Panc1 (cell line): ENCODE data around the gene XKR3. TPM values are rescaled to one million over a fixed set of nuclear protein-coding genes. Genes with fewer than 3 reads are reported as not detected.

Source experiments
- ATAC-seq: fragments of 200-7000 bp; cut with Tn5 transposase; 2 replicates; pipeline ENCODE4 v1.9.1; 2020; ENCODE audit warnings: mild to moderate bottlenecking, moderate library complexity
- BruUV-seq: library from RNA; stranded (reverse); fragments of 400-500 nt; replicated peaks from 2 replicates; lab custom pipeline; 2021; lab: Mats Ljungman, UMichigan
- CTCF ChIA-PET: fragments of 300-600 bp; sonication (Branson Sonifier 250); formaldehyde crosslinking; loops from one replicate; lab custom pipeline; 2022; ENCODE audit warnings: antibody characterized with exemption; lab: Charles Lee
- POLR2A ChIA-PET: fragments of 300-600 bp; sonication (Branson Sonifier 250); formaldehyde crosslinking; loops from one replicate; lab custom pipeline; 2022; ENCODE audit warnings: antibody characterized with exemption; lab: Charles Lee
- DNase-seq: peaks from one replicate; pipeline ENCODE4 v3.0.0-alpha.2; 2010; ENCODE audit warnings: low read depth, low spot score
- H3K27ac ChIP-seq: 2 replicates; pipeline ENCODE4 v1.5.1; 2011; ENCODE audit warnings: mild to moderate bottlenecking, low read length, inconsistent platforms
- H3K27me3 ChIP-seq: fragments of 200-500 bp; sonication (Bioruptor generic); 2 replicates; pipeline ENCODE4 v1.6.0; 2014; ENCODE audit warnings: low read length, inconsistent platforms; ENCODE audit not compliant: control insufficient read depth, insufficient read depth
- H3K36me3 ChIP-seq: fragments of 200-500 bp; sonication (Bioruptor generic); 2 replicates; pipeline ENCODE4 v1.5.1; 2014; ENCODE audit warnings: inconsistent platforms, mild to moderate bottlenecking, low read length, moderate library complexity; ENCODE audit not compliant: control insufficient read depth, insufficient read depth
- H3K4me1 ChIP-seq: 2 replicates; pipeline ENCODE4 v1.5.1; 2011; ENCODE audit warnings: inconsistent platforms, mild to moderate bottlenecking, low read length, moderate library complexity; ENCODE audit not compliant: control insufficient read depth, insufficient read depth
- H3K4me3 ChIP-seq, 2 experiments: 2 replicates each; pipeline ENCODE4 v1.5.1; 2011 to 2012; ENCODE audit warnings: low read depth in 2 of 2, low read length in 2 of 2, mild to moderate bottlenecking in 2 of 2, inconsistent platforms in 1 of 2, moderate library complexity in 1 of 2
- H3K9me3 ChIP-seq: fragments of 200-500 bp; sonication (Bioruptor generic); 2 replicates; pipeline ENCODE4 v1.5.1; 2014; ENCODE audit warnings: low read depth, mild to moderate bottlenecking, inconsistent platforms, low read length, moderate library complexity; ENCODE audit not compliant: control insufficient read depth, insufficient read depth
- CTCF ChIP-seq: fragments of 450-650 bp; IDR thresholded peaks from 2 replicates; pipeline ENCODE4 v1.5.1; 2017; ENCODE audit warnings: mild to moderate bottlenecking
- POLR2AphosphoS5 ChIP-seq: IDR thresholded peaks from 2 replicates; pipeline ENCODE4 v1.6.1; 2012; ENCODE audit warnings: mild to moderate bottlenecking, low read depth, low read length, moderate library complexity
- REST ChIP-seq, 2 experiments: IDR thresholded peaks; 2 replicates each; pipeline ENCODE4 v1.6.1; 2011 to 2012; ENCODE audit warnings: low read depth in 2 of 2, control low read depth in 1 of 2, low read length in 1 of 2, mild to moderate bottlenecking in 1 of 2, moderate library complexity in 1 of 2; ENCODE audit not compliant: insufficient read depth in 1 of 2
- SIN3A ChIP-seq: IDR thresholded peaks from 2 replicates; pipeline ENCODE4 v1.6.1; 2012; ENCODE audit warnings: low read depth, mild to moderate bottlenecking, low read length, moderate library complexity, borderline replicate concordance; ENCODE audit not compliant: insufficient read depth
- TCF7L2 ChIP-seq: IDR thresholded peaks from 2 replicates; pipeline ENCODE4 v1.6.1; 2011; ENCODE audit warnings: mild to moderate bottlenecking, low read depth, low read length, inconsistent platforms
- in situ Hi-C: cut with HindIII; loops from 2 replicates; pipeline ENCODE4 v1.10.0; 2016; ENCODE audit warnings: low sequenced_read_pairs, low pct_unique_long_range_greater_than_20kb
- intact Hi-C: fragments of 100-400 bp; cut with micrococcal nuclease; formaldehyde crosslinking; loops from one replicate; pipeline ENCODE4 v1.10.0; 2022; ENCODE audit not compliant: unreplicated experiment
- total RNA-seq: library from RNA; stranded (reverse); gene quantifications from one replicate; pipeline ENCODE4 v1.2.1, GENCODE V29; 2021; ENCODE audit not compliant: unreplicated experiment

The XKR3 gene
- total RNA-seq, 1 experiment from 2014 or later: not detected

- no TSS peak for BruUV-seq
- Histone ChIP-seq H3K4me3 (no peak overlapping the region), H3K27ac (no peak overlapping the region), H3K27me3 (no peaks in the 10 kb centered on the region), H3K36me3 (no peaks in the 10 kb centered on the region), H3K9me3 (no peaks in the 10 kb centered on the region), H3K4me1 (no peaks in the 10 kb centered on the region)
- ATAC-seq (no peak), DNase-seq (no peak)
- in situ Hi-C loops: no loop called here
- no peak for TF ChIP-seq TCF7L2
- TF ChIP-seq SIN3A: no peak
- no peak for TF ChIP-seq POLR2AphosphoS5
- TF ChIP-seq REST (IDR thresholded peaks at IDR 0.05; ENCODE audit: insufficient read depth in 1 of 2, low read depth in 2 of 2, low read length in 1 of 2): no peak
- TF ChIP-seq CTCF: no peak
- ChIA-PET POLR2A (no interaction called here), CTCF (no interaction called here)
- intact Hi-C loops: no loop called here
Observed at GRCh38 chr22:16831257-16831656, 6.0 kb upstream of the XKR3 start.

- POLR2A ChIA-PET: no interaction called here
- TF ChIP-seq POLR2AphosphoS5 (no peak), SIN3A (no peak), TCF7L2 (no peak), CTCF (no peak), REST (IDR thresholded peaks at IDR 0.05; ENCODE audit: insufficient read depth in 1 of 2, low read depth in 2 of 2, low read length in 1 of 2) (no peak)
- Histone ChIP-seq H3K4me3 (no peak overlapping the region), H3K27ac (no peak overlapping the region), H3K9me3 (no peaks in the 10 kb centered on the region), H3K36me3 (no peaks in the 10 kb centered on the region), H3K4me1 (no peaks in the 10 kb centered on the region), H3K27me3 (no peaks in the 10 kb centered on the region)
- BruUV-seq: no TSS peak
- no peak for ATAC-seq
- in situ Hi-C loops (no loop called here), intact Hi-C loops (no loop called here)
- no peak for DNase-seq
- CTCF ChIA-PET: no interaction called here
Observed at GRCh38 chr22:16829985-16830384, 4.8 kb upstream of the XKR3 start.
